Measurements from ENCODE around the gene NR2E3. TPM values are rescaled to one million over a fixed set of nuclear protein-coding genes. Genes with fewer than 3 reads are reported as not detected.

NR2E3 gene
- total and polyA plus RNA-seq, 9 of the 15 experiments (the other 6 are each of a cell fraction or from before 2014, with no cell fraction given), result not detected

DNA sequence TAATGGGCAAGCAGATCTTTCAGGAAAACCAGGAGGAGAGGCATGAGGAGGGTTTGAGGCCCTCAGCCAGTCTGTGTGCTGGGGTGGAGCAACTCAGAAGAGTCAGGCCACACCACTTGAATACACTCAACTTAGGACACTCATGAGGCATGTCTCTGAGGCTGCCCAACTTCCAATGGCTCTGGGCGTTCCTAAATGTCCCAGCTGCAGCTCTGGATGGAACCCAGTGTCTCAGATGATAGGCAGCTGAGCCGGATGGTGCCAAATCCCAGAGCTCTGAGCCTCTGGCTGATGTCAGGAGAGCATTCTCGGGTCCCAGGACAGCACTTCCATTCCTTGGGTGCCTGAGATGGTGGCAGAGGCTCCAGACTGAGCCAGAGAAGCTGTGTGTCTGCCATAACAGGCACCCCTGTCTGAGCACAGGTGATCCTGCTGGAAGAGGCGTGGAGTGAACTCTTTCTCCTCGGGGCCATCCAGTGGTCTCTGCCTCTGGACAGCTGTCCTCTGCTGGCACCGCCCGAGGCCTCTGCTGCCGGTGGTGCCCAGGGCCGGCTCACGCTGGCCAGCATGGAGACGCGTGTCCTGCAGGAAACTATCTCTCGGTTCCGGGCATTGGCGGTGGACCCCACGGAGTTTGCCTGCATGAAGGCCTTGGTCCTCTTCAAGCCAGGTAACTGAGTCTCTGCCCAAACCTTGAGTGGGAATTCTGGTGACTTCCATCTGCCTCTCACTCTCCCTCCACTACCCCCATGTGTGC lies 2.8 kb downstream of the NR2E3 start (continued):
- no peak for TF ChIP-seq KDM5B (IDR thresholded peaks at IDR 0.05; ENCODE audit: insufficient replicate concordance, low read depth, low read length)
- TF ChIP-seq ZNF717 (CRISPR knock-in tag; IDR thresholded peaks at IDR 0.05), result no peak
- TF ChIP-seq FOS (IDR thresholded peaks at IDR 0.05; ENCODE audit: extremely low read depth, insufficient read length), result no peak
- TF ChIP-seq NCOA4 (IDR thresholded peaks at IDR 0.05; ENCODE audit: partially characterized antibody), result no peak

DNA sequence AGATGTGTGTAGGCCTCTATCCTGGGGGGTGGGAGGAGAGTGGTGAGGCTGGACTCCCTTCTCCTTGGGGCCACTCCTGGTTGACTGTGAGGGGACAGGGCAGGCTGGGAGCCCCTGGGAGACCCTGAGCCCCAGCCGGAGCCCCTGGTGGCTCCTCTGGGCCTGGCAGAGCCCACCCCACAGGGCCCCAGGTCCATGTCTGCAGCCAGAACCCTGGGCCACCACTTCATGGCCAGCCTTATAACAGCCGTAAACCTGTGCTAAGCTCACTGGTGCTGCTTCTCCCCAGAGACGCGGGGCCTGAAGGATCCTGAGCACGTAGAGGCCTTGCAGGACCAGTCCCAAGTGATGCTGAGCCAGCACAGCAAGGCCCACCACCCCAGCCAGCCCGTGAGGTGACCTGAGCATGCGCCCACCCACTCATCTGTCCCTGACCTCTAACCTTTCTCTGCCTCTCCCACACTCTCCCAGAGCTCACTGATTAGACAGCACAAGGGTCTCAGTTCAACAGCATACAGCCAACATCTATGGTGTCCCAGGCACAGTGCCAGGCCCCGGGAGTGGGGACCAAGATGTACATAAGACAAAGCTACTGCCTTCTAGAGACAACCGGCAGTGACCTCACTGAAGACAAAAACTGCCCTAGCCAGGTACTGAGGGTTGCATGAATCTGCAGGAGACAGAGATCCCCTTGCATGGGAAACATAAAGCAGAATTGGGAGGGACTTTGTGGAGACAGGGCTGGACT lies 3.5 kb downstream of the NR2E3 start:
- in situ Hi-C loops (cut with MboI) (no loop called here), intact Hi-C loops (cut with micrococcal nuclease) (no loop called here)
- no peak overlapping the region; a peak in 1 of 4 replicates for H3K9ac ChIP-seq (ENCODE audit: insufficient read depth in 1 of 2, low read depth in 2 of 2, low read length in 2 of 2)
- H3K9me1 ChIP-seq (ENCODE audit: control insufficient read depth, insufficient read depth, low read length), result no peaks in the 10 kb centered on the region
- TF ChIP-seq CHD1 (IDR thresholded peaks at IDR 0.05; ENCODE audit: low read length) (no peak), SIX5 (IDR thresholded peaks at IDR 0.05; ENCODE audit: borderline replicate concordance in 1 of 2, insufficient read depth in 1 of 2, low read depth in 1 of 2, low read length in 2 of 2) (no peak), JUND (IDR thresholded peaks at IDR 0.05; ENCODE audit: borderline replicate concordance, low read depth, low read length) (no peak), JUND (tag; IDR thresholded peaks at IDR 0.05; ENCODE audit: borderline replicate concordance, low read depth, low read length) (no peak), STAT5B (CRISPR knock-in tag; IDR thresholded peaks at IDR 0.05) (no peak)
- TF ChIP-seq, protein P1, sequence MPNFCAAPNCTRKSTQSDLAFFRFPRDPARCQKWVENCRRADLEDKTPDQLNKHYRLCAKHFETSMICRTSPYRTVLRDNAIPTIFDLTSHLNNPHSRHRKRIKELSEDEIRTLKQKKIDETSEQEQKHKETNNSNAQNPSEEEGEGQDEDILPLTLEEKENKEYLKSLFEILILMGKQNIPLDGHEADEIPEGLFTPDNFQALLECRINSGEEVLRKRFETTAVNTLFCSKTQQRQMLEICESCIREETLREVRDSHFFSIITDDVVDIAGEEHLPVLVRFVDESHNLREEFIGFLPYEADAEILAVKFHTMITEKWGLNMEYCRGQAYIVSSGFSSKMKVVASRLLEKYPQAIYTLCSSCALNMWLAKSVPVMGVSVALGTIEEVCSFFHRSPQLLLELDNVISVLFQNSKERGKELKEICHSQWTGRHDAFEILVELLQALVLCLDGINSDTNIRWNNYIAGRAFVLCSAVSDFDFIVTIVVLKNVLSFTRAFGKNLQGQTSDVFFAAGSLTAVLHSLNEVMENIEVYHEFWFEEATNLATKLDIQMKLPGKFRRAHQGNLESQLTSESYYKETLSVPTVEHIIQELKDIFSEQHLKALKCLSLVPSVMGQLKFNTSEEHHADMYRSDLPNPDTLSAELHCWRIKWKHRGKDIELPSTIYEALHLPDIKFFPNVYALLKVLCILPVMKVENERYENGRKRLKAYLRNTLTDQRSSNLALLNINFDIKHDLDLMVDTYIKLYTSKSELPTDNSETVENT (CRISPR knock-in tag; IDR thresholded peaks at IDR 0.05), result no peak
- H3K4me2 ChIP-seq (ENCODE audit: insufficient read depth, low read length), result no peak overlapping the region
- DNase-seq (ENCODE audit: extremely low read depth in 1 of 4, low spot score in 3 of 4), result no peak
- H3K27ac ChIP-seq (ENCODE audit: extremely low read depth, low read depth, low read length), result no peak overlapping the region
- POLR2A ChIA-PET, result interaction anchor here (0.8 kb wide), 1 partner anchor 45 kb away, joined by 3 read pairs; no protein-coding TSS in a partner anchor
- no TSS peak for BruUV-seq (replicated peaks)
- WGBS (ENCODE audit: insufficient coverage, low coverage, missing lambda C conversion rate), result 5% methylated on average over 8 of the region's 9 CpGs
- H3K27me3 ChIP-seq (ENCODE audit: control insufficient read depth in 2 of 2, insufficient read depth in 2 of 2, low read length in 2 of 2), result peaks cover 26 to 68% of the 10 kb centered on the region in 2 experiments; a peak in 4 of 5 replicates
- H3K4me1 ChIP-seq (replicated peaks in 1 of 2; ENCODE audit: control insufficient read depth in 2 of 2, insufficient read depth in 2 of 2, low read length in 2 of 2), result no peaks in the 10 kb centered on the region
- H2AFZ ChIP-seq (ENCODE audit: low read depth, low read length), result no peak overlapping the region
- H4K20me1 ChIP-seq (replicated peaks; ENCODE audit: control insufficient read depth, insufficient read depth, low read length), result peaks cover 4% of the 10 kb centered on the region
- CTCF ChIA-PET (ENCODE audit: low intra/inter-chr PET ratio), result no interaction called here
- H3K36me3 ChIP-seq (ENCODE audit: control insufficient read depth, insufficient read depth, low read length), result no peaks in the 10 kb centered on the region
- no peak for FAIRE-seq
- H3K4me3 ChIP-seq, result no peak overlapping the region
- no peak for ATAC-seq
- no peaks in the 10 kb centered on the region for H3K79me2 ChIP-seq (ENCODE audit: control insufficient read depth, insufficient read depth, low read length)
- H3K9me3 ChIP-seq (replicated peaks; ENCODE audit: control insufficient read depth, insufficient read depth, low read depth, low read length), result no peaks in the 10 kb centered on the region

All from K562 (cell line).